ENCODE measurements around the gene RXRA. TPM values are rescaled to one million over a fixed set of nuclear protein-coding genes. Genes with fewer than 3 reads are reported as not detected.

Gene RXRA
- total RNA-seq, 1 experiment from 2014 or later: 29.9 TPM

GRCh38 chr9:134486143-134486591 lies 159.9 kb downstream of the RXRA start:
- H2BK120ac ChIP-seq (ENCODE audit: low read depth, low read length, poor library complexity, severe bottlenecking): no peak overlapping the region
- no peak overlapping the region for H3K18ac ChIP-seq (ENCODE audit: insufficient read length, low read depth, low read length)
- H3K79me2 ChIP-seq (ENCODE audit: insufficient read depth, low read length): no peaks in the 10 kb centered on the region
- H3K14ac ChIP-seq (ENCODE audit: insufficient read depth, low read length): no peak overlapping the region
- H3K4me2 ChIP-seq (ENCODE audit: insufficient read depth, insufficient read length, low read length): no peak overlapping the region
- no peaks in the 10 kb centered on the region for H3K27me3 ChIP-seq (ENCODE audit: insufficient read depth, low read length)
- no peak overlapping the region for H2AFZ ChIP-seq (ENCODE audit: low read length)
- H4K8ac ChIP-seq (replicated peaks; ENCODE audit: insufficient read length, low read depth, low read length): no peak overlapping the region
- H3K4ac ChIP-seq (ENCODE audit: low read depth, low read length): no peak overlapping the region
- H3K27ac Mint-ChIP-seq: no peak overlapping the region
- no peaks in the 10 kb centered on the region for H3K4me1 Mint-ChIP-seq
- no peak overlapping the region for H2BK15ac ChIP-seq (ENCODE audit: low read depth, low read length)
- DNase-seq: no peak
- H3K4me1 ChIP-seq (ENCODE audit: insufficient read depth, low read length): no peaks in the 10 kb centered on the region
- H3K9me3 ChIP-seq (ENCODE audit: control insufficient read depth, low read depth, low read length): no peaks in the 10 kb centered on the region
- no peak overlapping the region for H3K56ac ChIP-seq (ENCODE audit: insufficient read length, low read depth, low read length)
- H3K79me1 ChIP-seq (ENCODE audit: insufficient read depth, low read depth, low read length, poor library complexity, severe bottlenecking): no peaks in the 10 kb centered on the region
- no peaks in the 10 kb centered on the region for H3K36me3 Mint-ChIP-seq (ENCODE audit: insufficient read depth in 1 of 3, low read depth in 3 of 3)
- no peaks in the 10 kb centered on the region for H4K20me1 ChIP-seq (ENCODE audit: control insufficient read depth, insufficient read depth, insufficient read length)
- no CpG with 5 or more reads among the region's 16 CpGs for WGBS (ENCODE audit: extremely low coverage, insufficient read length, low lambda C conversion rate)
- H2AK5ac ChIP-seq (ENCODE audit: insufficient read length, low read length): no peak overlapping the region
- H3K23ac ChIP-seq (ENCODE audit: insufficient read length, low read depth, low read length): no peak overlapping the region
- H3K23me2 ChIP-seq (ENCODE audit: insufficient read length, low read depth, low read length, poor library complexity, severe bottlenecking): no peaks in the 10 kb centered on the region
- no peak overlapping the region for H2BK12ac ChIP-seq (ENCODE audit: insufficient read length, low read depth, low read length)
- no peak overlapping the region for H3T11ph ChIP-seq (ENCODE audit: low read length)
- H3K27ac ChIP-seq (ENCODE audit: insufficient read length, low read depth, low read length): no peak overlapping the region
- no peak overlapping the region for H3K9ac ChIP-seq (ENCODE audit: extremely low read depth, insufficient read length, low read length)
- H4K91ac ChIP-seq (ENCODE audit: insufficient read length, low read depth, low read length): no peak overlapping the region
- no peak overlapping the region for H2BK20ac ChIP-seq (ENCODE audit: low read depth, low read length, poor library complexity, severe bottlenecking)
- H2BK5ac ChIP-seq (ENCODE audit: insufficient read length, low read length): no peak overlapping the region
- peaks cover 0 to 3% of the 10 kb centered on the region in 2 experiments; a peak in 1 of 5 replicates for H3K9me3 Mint-ChIP-seq
- no peak overlapping the region for H4K5ac ChIP-seq (ENCODE audit: insufficient read length, low read depth, low read length)
- TF ChIP-seq, protein P1, sequence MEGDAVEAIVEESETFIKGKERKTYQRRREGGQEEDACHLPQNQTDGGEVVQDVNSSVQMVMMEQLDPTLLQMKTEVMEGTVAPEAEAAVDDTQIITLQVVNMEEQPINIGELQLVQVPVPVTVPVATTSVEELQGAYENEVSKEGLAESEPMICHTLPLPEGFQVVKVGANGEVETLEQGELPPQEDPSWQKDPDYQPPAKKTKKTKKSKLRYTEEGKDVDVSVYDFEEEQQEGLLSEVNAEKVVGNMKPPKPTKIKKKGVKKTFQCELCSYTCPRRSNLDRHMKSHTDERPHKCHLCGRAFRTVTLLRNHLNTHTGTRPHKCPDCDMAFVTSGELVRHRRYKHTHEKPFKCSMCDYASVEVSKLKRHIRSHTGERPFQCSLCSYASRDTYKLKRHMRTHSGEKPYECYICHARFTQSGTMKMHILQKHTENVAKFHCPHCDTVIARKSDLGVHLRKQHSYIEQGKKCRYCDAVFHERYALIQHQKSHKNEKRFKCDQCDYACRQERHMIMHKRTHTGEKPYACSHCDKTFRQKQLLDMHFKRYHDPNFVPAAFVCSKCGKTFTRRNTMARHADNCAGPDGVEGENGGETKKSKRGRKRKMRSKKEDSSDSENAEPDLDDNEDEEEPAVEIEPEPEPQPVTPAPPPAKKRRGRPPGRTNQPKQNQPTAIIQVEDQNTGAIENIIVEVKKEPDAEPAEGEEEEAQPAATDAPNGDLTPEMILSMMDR (conservative IDR thresholded peaks at IDR 0.05): no peak
- peaks cover 6% of the 10 kb centered on the region for H3K27me3 Mint-ChIP-seq (ENCODE audit: low read depth)
- H3K4me3 Mint-ChIP-seq: no peak overlapping the region
